Measurements from ENCODE around the gene APCDD1. TPM values are rescaled to one million over a fixed set of nuclear protein-coding genes. Genes with fewer than 3 reads are reported as not detected.

APCDD1 gene
- total and polyA plus RNA-seq, 2 donors (not counting 1 experiment from before 2014, with no cell fraction given): 15.3 to 17.3 TPM

GRCh38 chr18:10459587-10459986 lies 5.2 kb downstream of the APCDD1 start:
- no peak overlapping the region for H3K4me3 ChIP-seq (replicated peaks in 1 of 4; ENCODE audit: control extremely low read depth in 1 of 4, insufficient read depth in 1 of 4, low read depth in 3 of 4, low read length in 4 of 4)
- H3K4me1 ChIP-seq (ENCODE audit: control insufficient read depth, extremely low read depth, insufficient read depth, low read length): peaks cover 2% of the 10 kb centered on the region
- H3K27me3 ChIP-seq (ENCODE audit: control insufficient read depth, insufficient read depth, low read length): peaks cover 11% of the 10 kb centered on the region
- H3K4me2 ChIP-seq (ENCODE audit: extremely low read depth, insufficient read depth, low read length): no peak overlapping the region
- H3K9me3 ChIP-seq (ENCODE audit: control insufficient read depth, insufficient read depth, low read depth, low read length): no peaks in the 10 kb centered on the region
- H3K27ac ChIP-seq (ENCODE audit: insufficient read depth, low read length): no peak overlapping the region
- no peak overlapping the region for H2AFZ ChIP-seq (ENCODE audit: low read length)
- no peak overlapping the region for H3K9ac ChIP-seq (ENCODE audit: insufficient read depth, low read length)
- no peak for DNase-seq (ENCODE audit: low read depth in 2 of 2)
- TF ChIP-seq CTCF (conservative IDR thresholded peaks at IDR 0.05 in 1 of 2, IDR thresholded peaks at IDR 0.05 in 1 of 2; ENCODE audit: low read depth in 1 of 2, low read length in 2 of 2): no peak
- TF ChIP-seq EZH2 (IDR thresholded peaks at IDR 0.05; ENCODE audit: low read length, missing control alignments): no peak
- no peaks in the 10 kb centered on the region for H3K36me3 ChIP-seq (ENCODE audit: control insufficient read depth, insufficient read depth, low read length)
- no peaks in the 10 kb centered on the region for H4K20me1 ChIP-seq (ENCODE audit: control insufficient read depth, extremely low read depth, insufficient read depth, low read length)
- no peaks in the 10 kb centered on the region for H3K79me2 ChIP-seq (ENCODE audit: control insufficient read depth, insufficient read depth, low read length)

GRCh38 chr18:10460414-10461018 lies 6.1 kb downstream of the APCDD1 start:
- TF ChIP-seq CTCF (conservative IDR thresholded peaks at IDR 0.05 in 1 of 2, IDR thresholded peaks at IDR 0.05 in 1 of 2; ENCODE audit: low read depth in 1 of 2, low read length in 2 of 2) (no peak), EZH2 (IDR thresholded peaks at IDR 0.05; ENCODE audit: low read length, missing control alignments) (no peak)
- Histone ChIP-seq H3K4me2 (ENCODE audit: extremely low read depth, insufficient read depth, low read length) (no peak overlapping the region), H2AFZ (ENCODE audit: low read length) (no peak overlapping the region), H3K4me1 (ENCODE audit: control insufficient read depth, extremely low read depth, insufficient read depth, low read length) (peaks cover 2% of the 10 kb centered on the region), H4K20me1 (ENCODE audit: control insufficient read depth, extremely low read depth, insufficient read depth, low read length) (no peaks in the 10 kb centered on the region), H3K27ac (ENCODE audit: insufficient read depth, low read length) (no peak overlapping the region), H3K4me3 (replicated peaks in 1 of 4; ENCODE audit: control extremely low read depth in 1 of 4, insufficient read depth in 1 of 4, low read depth in 3 of 4, low read length in 4 of 4) (no peak overlapping the region), H3K36me3 (ENCODE audit: control insufficient read depth, insufficient read depth, low read length) (no peaks in the 10 kb centered on the region), H3K9ac (ENCODE audit: insufficient read depth, low read length) (no peak overlapping the region), H3K79me2 (ENCODE audit: control insufficient read depth, insufficient read depth, low read length) (no peaks in the 10 kb centered on the region), H3K27me3 (ENCODE audit: control insufficient read depth, insufficient read depth, low read length) (peaks cover 9% of the 10 kb centered on the region), H3K9me3 (ENCODE audit: control insufficient read depth, insufficient read depth, low read depth, low read length) (no peaks in the 10 kb centered on the region)
- DNase-seq (ENCODE audit: low read depth in 2 of 2): no peak

- no peak overlapping the region for H3K9ac ChIP-seq (ENCODE audit: insufficient read depth, low read length)
These were observed 7.6 kb downstream of the APCDD1 start for GRCh38 chr18:10461989-10462388.

More at GRCh38 chr18:10461989-10462388, 7.6 kb downstream of the APCDD1 start:
- H3K4me1 ChIP-seq (ENCODE audit: control insufficient read depth, extremely low read depth, insufficient read depth, low read length): peaks cover 2% of the 10 kb centered on the region
- no peaks in the 10 kb centered on the region for H4K20me1 ChIP-seq (ENCODE audit: control insufficient read depth, extremely low read depth, insufficient read depth, low read length)
- H3K4me3 ChIP-seq (replicated peaks in 1 of 4; ENCODE audit: control extremely low read depth in 1 of 4, insufficient read depth in 1 of 4, low read depth in 3 of 4, low read length in 4 of 4): no peak overlapping the region
- H3K27me3 ChIP-seq (ENCODE audit: control insufficient read depth, insufficient read depth, low read length): no peaks in the 10 kb centered on the region
- H3K27ac ChIP-seq (ENCODE audit: insufficient read depth, low read length): no peak overlapping the region
- no peaks in the 10 kb centered on the region for H3K9me3 ChIP-seq (ENCODE audit: control insufficient read depth, insufficient read depth, low read depth, low read length)
- TF ChIP-seq CTCF (conservative IDR thresholded peaks at IDR 0.05 in 1 of 2, IDR thresholded peaks at IDR 0.05 in 1 of 2; ENCODE audit: low read depth in 1 of 2, low read length in 2 of 2) (no peak), EZH2 (IDR thresholded peaks at IDR 0.05; ENCODE audit: low read length, missing control alignments) (no peak)
- no peaks in the 10 kb centered on the region for H3K36me3 ChIP-seq (ENCODE audit: control insufficient read depth, insufficient read depth, low read length)
- no peak for DNase-seq (ENCODE audit: low read depth in 2 of 2)
- H3K4me2 ChIP-seq (ENCODE audit: extremely low read depth, insufficient read depth, low read length): no peak overlapping the region
- H2AFZ ChIP-seq (ENCODE audit: low read length): no peak overlapping the region
- H3K79me2 ChIP-seq (ENCODE audit: control insufficient read depth, insufficient read depth, low read length): no peaks in the 10 kb centered on the region
